ENCODE data around the gene CNTNAP2. TPM values are rescaled to one million over a fixed set of nuclear protein-coding genes. Genes with fewer than 3 reads are reported as not detected.

CNTNAP2 gene
- total RNA-seq, 1 experiment from 2014 or later, result 64.5 TPM

DNA sequence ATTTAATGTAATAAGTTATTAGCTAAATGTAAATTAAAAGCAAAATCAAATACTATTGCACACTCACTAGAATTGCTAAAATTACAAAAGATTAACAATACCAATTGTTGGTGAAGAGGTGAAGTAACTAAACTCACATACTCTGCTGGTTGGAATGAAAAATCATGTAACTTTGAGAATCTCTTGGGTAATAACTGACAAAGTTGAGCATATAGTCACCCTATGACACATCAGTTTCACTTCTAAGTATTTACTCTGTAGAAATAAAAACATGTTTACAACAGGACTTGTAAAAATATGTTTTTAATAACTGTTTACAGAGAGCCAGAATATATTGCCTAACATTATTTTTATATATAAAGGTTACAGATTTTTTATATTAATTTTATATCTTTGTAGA, 33.6 kb downstream of the CNTNAP2 start:
- H3K36me3 Mint-ChIP-seq (ENCODE audit: insufficient read depth in 1 of 3, low read depth in 3 of 3), result no peaks in the 10 kb centered on the region
- H3K4me3 Mint-ChIP-seq, result no peak overlapping the region

More for the DNA sequence above, 33.6 kb downstream of the CNTNAP2 start:
- Histone ChIP-seq H3K4me2 (ENCODE audit: insufficient read depth, insufficient read length, low read length) (no peak overlapping the region), H4K91ac (ENCODE audit: insufficient read length, low read depth, low read length) (no peak overlapping the region), H2BK20ac (ENCODE audit: low read depth, low read length, poor library complexity, severe bottlenecking) (no peak overlapping the region), H4K8ac (replicated peaks; ENCODE audit: insufficient read length, low read depth, low read length) (no peak overlapping the region), H4K5ac (ENCODE audit: insufficient read length, low read depth, low read length) (no peak overlapping the region), H3K18ac (ENCODE audit: insufficient read length, low read depth, low read length) (no peak overlapping the region), H2BK15ac (ENCODE audit: low read depth, low read length) (no peak overlapping the region), H3K23me2 (ENCODE audit: insufficient read length, low read depth, low read length, poor library complexity, severe bottlenecking) (no peaks in the 10 kb centered on the region), H3K14ac (ENCODE audit: insufficient read depth, low read length) (no peak overlapping the region), H4K20me1 (ENCODE audit: control insufficient read depth, insufficient read depth, insufficient read length) (no peaks in the 10 kb centered on the region), H2BK12ac (ENCODE audit: insufficient read length, low read depth, low read length) (no peak overlapping the region), H2BK5ac (ENCODE audit: insufficient read length, low read length) (no peak overlapping the region), H3K79me1 (ENCODE audit: insufficient read depth, low read depth, low read length, poor library complexity, severe bottlenecking) (no peaks in the 10 kb centered on the region), H3K4ac (ENCODE audit: low read depth, low read length) (no peak overlapping the region), H3K27me3 (ENCODE audit: insufficient read depth, low read length) (no peaks in the 10 kb centered on the region), H3K79me2 (ENCODE audit: insufficient read depth, low read length) (no peaks in the 10 kb centered on the region), H3T11ph (ENCODE audit: low read length) (no peak overlapping the region), H3K9me3 (ENCODE audit: control insufficient read depth, low read depth, low read length) (no peaks in the 10 kb centered on the region), H2AFZ (ENCODE audit: low read length) (no peak overlapping the region), H2AK5ac (ENCODE audit: insufficient read length, low read length) (no peak overlapping the region), H3K27ac (ENCODE audit: insufficient read length, low read depth, low read length) (no peak overlapping the region), H3K56ac (ENCODE audit: insufficient read length, low read depth, low read length) (no peak overlapping the region), H3K23ac (ENCODE audit: insufficient read length, low read depth, low read length) (no peak overlapping the region), H3K4me1 (ENCODE audit: insufficient read depth, low read length) (peaks cover 3% of the 10 kb centered on the region; the same call in 1 of the 2 replicates), H3K9ac (ENCODE audit: extremely low read depth, insufficient read length, low read length) (no peak overlapping the region), H2BK120ac (ENCODE audit: low read depth, low read length, poor library complexity, severe bottlenecking) (no peak overlapping the region)
- no peaks in the 10 kb centered on the region for H3K27me3 Mint-ChIP-seq (ENCODE audit: low read depth)
- no peaks in the 10 kb centered on the region for H3K9me3 Mint-ChIP-seq
- H3K27ac Mint-ChIP-seq, result no peak overlapping the region
- no peak for DNase-seq
- TF ChIP-seq, protein P1, sequence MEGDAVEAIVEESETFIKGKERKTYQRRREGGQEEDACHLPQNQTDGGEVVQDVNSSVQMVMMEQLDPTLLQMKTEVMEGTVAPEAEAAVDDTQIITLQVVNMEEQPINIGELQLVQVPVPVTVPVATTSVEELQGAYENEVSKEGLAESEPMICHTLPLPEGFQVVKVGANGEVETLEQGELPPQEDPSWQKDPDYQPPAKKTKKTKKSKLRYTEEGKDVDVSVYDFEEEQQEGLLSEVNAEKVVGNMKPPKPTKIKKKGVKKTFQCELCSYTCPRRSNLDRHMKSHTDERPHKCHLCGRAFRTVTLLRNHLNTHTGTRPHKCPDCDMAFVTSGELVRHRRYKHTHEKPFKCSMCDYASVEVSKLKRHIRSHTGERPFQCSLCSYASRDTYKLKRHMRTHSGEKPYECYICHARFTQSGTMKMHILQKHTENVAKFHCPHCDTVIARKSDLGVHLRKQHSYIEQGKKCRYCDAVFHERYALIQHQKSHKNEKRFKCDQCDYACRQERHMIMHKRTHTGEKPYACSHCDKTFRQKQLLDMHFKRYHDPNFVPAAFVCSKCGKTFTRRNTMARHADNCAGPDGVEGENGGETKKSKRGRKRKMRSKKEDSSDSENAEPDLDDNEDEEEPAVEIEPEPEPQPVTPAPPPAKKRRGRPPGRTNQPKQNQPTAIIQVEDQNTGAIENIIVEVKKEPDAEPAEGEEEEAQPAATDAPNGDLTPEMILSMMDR (conservative IDR thresholded peaks at IDR 0.05), result no peak
- peaks cover 20 to 30% of the 10 kb centered on the region in 2 experiments for H3K4me1 Mint-ChIP-seq
